Mesodermal cell (in vitro differentiated cells): ENCODE measurements around the gene FECH.
A peak's percentile ranks its signal among the peaks of the same experiment; 100 is the strongest.
"Not testable (repeated sequence)": the region's sequence is repeated elsewhere in the genome, so short reads cannot be mapped to it uniquely, and the experiment has no call there.

ENCODE experiments used
- H3K27ac ChIP-seq: 2 replicates; pipeline ENCODE4 v1.7.0; 2013; ENCODE audit warnings: mild to moderate bottlenecking, low read depth, low read length, moderate library complexity; ENCODE audit not compliant: severe bottlenecking
- H3K36me3 ChIP-seq: 2 replicates; pipeline ENCODE4 v1.7.1; 2013; ENCODE audit warnings: mild to moderate bottlenecking, low read length, moderate library complexity; ENCODE audit not compliant: control insufficient read depth, insufficient read depth
- H3K4me1 ChIP-seq: one replicate; pipeline ENCODE4 v1.7.1; 2013; ENCODE audit warnings: mild to moderate bottlenecking, low read length; ENCODE audit not compliant: insufficient read depth, control insufficient read depth, poor library complexity, severe bottlenecking
- H3K4me3 ChIP-seq: 2 replicates; pipeline ENCODE4 v1.7.0; 2013; ENCODE audit warnings: low read length, control low read depth, mild to moderate bottlenecking; ENCODE audit not compliant: insufficient read depth, poor library complexity, severe bottlenecking; ENCODE audit errors: extremely low read depth
- H3K9me3 ChIP-seq: 2 replicates; pipeline ENCODE4 v1.7.1; 2013; ENCODE audit warnings: mild to moderate bottlenecking, low read length, moderate library complexity; ENCODE audit not compliant: control insufficient read depth
- WGBS, 2 experiments: methylation state at CpG; one replicate each; pipeline ENCODE4 v1.1.5; 2013; ENCODE audit warnings: missing lambda C conversion rate in 2 of 2; ENCODE audit not compliant: insufficient coverage in 2 of 2; 5-methylcytosine and 5-hydroxymethylcytosine counted together

FECH gene

GRCh38 chr18:57533006-57533867, 53.3 kb downstream of the FECH start:
- 44 to 49% methylated on average over 12 to 13 of the region's 16 CpGs for WGBS, 2 experiments

DNA sequence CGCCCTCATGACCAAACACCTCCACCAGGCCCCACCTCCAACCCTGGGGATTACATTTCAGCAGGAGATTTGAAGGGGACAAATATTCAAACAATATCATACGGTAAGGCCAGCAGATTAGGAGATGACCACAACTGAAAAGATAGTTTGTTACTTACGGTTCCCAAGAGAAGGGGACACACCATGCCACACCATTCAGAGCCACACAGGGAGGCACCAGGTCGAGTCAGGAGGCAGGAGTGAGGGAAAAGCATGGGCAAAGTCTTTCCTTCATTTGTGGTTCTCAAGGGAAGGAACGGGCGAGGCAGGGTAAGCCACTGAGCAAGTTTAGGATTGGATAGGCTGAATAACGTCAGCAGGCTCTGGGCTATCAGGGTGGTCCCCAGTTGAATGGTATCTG, 57.4 kb downstream of the FECH start:
- Histone ChIP-seq H3K27ac (no peak overlapping the region), H3K4me1 (peaks cover 15% of the 10 kb centered on the region), H3K36me3 (no peaks in the 10 kb centered on the region), H3K9me3 (no peaks in the 10 kb centered on the region), H3K4me3 (no peak overlapping the region)
- WGBS, 2 experiments, result 87% methylated on average over 5 to 6 of the region's 7 CpGs

More at GRCh38 chr18:57533006-57533867, 53.3 kb downstream of the FECH start:
- no peak overlapping the region for H3K4me3 ChIP-seq
- H3K36me3 ChIP-seq, result no peaks in the 10 kb centered on the region
- no peaks in the 10 kb centered on the region for H3K9me3 ChIP-seq
- peak overlapping the region; percentile 70 for H3K27ac ChIP-seq
- H3K4me1 ChIP-seq, result peaks cover 16% of the 10 kb centered on the region

DNA sequence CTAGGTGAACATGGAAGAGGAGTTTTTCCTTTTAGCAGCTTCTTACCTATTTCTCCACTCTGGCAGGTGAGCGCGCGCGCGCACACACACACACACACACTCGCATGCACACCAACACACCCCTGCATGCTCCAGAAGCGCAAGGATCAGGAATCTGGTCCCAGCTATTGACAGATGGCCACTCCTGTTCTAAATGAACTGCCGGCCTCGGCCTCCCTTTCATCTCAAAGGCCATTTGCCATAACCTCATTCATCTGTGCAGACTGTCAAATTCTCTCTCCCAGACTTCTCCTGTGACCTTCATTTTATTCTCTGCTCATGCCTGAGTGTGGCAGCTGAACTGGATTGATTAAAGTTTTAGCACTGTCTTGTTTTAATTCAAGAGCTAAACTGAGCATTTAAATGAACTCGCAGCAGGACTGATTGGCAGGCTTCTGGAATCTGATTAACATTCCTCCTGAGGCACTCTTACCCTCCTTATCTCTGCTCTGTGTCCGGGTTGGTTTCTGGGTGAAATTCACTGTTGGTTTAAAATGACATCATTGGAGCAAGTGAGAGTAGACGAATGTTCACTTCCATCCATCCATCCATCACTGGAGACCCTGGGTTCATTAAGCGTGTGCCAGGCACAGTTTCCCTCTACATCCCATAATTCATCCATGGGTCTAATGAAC, 58.8 kb downstream of the FECH start:
- H3K9me3 ChIP-seq, result no peaks in the 10 kb centered on the region

DNA sequence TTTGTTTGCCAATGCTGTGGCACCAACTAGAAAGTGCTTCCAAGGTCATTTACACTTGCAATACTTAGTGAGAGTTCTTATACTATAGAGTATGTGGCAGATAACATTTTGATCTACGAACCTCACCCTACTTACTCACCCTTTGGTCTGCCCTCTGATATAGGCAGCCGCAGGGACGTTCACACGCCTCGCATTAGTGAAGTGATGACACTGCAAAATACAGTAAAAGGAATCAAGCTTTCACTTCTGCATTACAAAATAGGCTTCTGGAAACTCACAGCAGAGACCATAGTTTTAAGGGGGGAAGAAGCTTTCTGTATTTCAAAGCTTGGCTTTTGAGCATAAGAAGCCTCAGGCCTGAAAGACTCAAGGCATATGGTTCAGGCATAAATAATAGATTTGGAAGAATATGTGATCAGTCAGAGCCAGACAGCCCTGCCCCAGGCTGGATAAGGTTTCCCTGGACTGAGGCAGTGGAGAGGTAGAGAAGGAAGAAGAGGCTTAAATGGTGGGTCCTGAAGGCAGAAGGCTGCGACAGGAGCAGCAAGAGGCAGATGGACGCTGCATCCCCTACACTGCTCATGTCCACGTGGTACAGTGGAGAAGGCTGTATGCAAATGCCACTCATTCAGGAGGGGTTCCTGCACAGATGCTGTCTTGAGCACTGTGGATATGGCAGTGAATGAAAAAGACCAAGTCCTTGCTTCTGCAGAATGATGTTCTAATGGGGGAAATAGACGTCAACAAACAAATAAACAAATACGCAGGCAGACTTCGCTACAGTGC, 63.1 kb downstream of the FECH start:
- no peaks in the 10 kb centered on the region for H3K9me3 ChIP-seq
- 88 to 95% methylated on average over 7 of the region's 11 CpGs for whole genome bisulfite sequencing, 2 experiments
- no peak overlapping the region for H3K27ac ChIP-seq
- H3K36me3 ChIP-seq, result no peaks in the 10 kb centered on the region
- H3K4me1 ChIP-seq, result no peaks in the 10 kb centered on the region
- no peak overlapping the region for H3K4me3 ChIP-seq

More for the DNA sequence above, 58.8 kb downstream of the FECH start:
- WGBS, 2 experiments, result 70 to 81% methylated on average over 7 to 10 of the region's 13 CpGs
- peaks cover under 1% of the 10 kb centered on the region for H3K4me1 ChIP-seq
- no peak overlapping the region for H3K4me3 ChIP-seq
- H3K36me3 ChIP-seq, result no peaks in the 10 kb centered on the region
- no peak overlapping the region for H3K27ac ChIP-seq

GRCh38 chr18:57522348-57522747, 64.2 kb downstream of the FECH start:
- H3K36me3 ChIP-seq, H3K4me1 ChIP-seq, H3K4me3 ChIP-seq, H3K27ac ChIP-seq, H3K9me3 ChIP-seq: not testable (repeated sequence)

DNA sequence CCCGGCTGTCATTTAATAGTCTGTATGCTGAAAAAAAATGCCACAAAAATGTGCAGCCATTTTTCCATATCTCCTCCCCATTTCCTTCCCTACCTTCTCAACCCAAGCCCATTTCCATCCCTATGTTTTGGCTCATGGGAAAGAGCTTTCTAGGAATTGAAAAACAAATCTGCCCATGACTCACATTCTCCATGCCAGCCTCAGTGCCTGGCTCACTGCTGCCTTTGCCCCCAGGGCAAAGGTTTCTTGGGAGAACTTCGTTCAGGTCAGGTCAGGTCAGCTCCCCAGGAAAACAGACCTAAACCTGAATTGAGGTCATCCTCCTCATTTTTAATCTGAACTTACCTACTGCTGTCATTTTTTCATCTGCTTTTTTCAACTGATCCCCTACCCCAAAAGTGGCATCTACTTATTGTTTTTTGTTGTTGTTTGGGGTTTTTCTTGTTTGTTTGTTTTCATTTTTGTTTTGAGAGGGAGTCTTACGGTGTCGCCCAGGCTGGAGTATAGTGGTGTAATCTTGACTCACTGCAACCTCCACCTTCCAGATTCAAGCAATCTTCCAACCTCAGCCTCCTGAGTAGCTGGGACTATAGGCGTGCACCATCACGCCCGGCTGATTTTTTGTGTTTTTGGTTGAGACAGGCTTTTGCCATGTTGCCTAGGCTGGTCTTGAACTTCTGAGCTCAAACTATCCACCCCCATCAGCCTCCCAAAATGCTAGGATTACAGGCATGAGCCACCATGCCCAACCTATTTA, 66.7 kb downstream of the FECH start:
- Histone ChIP-seq H3K36me3 (no peaks in the 10 kb centered on the region), H3K27ac (no peak overlapping the region), H3K9me3 (no peaks in the 10 kb centered on the region), H3K4me3 (no peak overlapping the region), H3K4me1 (no peaks in the 10 kb centered on the region)
- 75 to 89% methylated on average over 2 to 5 of the region's 7 CpGs for WGBS, 2 experiments

DNA sequence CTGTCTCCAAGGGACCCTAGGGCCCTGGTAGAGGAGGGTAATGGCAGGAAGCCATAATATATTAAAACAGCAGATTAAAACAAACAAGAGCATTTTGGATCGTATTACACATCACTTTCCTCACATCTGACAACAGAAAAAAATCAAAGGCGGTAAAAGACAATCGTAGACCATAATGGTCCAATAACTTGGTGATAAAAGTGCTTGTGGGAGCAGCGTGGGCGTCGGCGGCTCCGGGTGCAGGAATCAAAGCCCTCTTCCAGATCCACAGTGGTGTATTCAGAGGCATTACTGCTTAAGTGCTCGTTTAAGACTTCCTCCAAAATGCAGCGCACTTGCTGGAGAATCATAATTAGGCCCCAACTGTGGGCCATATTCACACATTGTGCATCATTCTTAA, 68.0 kb downstream of the FECH start:
- H3K36me3 ChIP-seq, result no peaks in the 10 kb centered on the region
- H3K9me3 ChIP-seq, result no peaks in the 10 kb centered on the region
- no peak overlapping the region for H3K4me3 ChIP-seq
- no peak overlapping the region for H3K27ac ChIP-seq
- WGBS, 2 experiments, result 98% methylated on average over 9 of the region's 10 CpGs; no CpG with 5 or more reads in 1 of the 2 experiments
- no peaks in the 10 kb centered on the region for H3K4me1 ChIP-seq

GRCh38 chr18:57516056-57516455, 70.4 kb downstream of the FECH start:
- H3K9me3 ChIP-seq, result no peaks in the 10 kb centered on the region
- 79 to 83% methylated on average over 1 to 3 of the region's 6 CpGs for WGBS, 2 experiments
- H3K36me3 ChIP-seq, result no peaks in the 10 kb centered on the region
- H3K4me3 ChIP-seq, result no peak overlapping the region
- no peaks in the 10 kb centered on the region for H3K4me1 ChIP-seq
- no peak overlapping the region for H3K27ac ChIP-seq

- no peak overlapping the region for H3K4me3 ChIP-seq
- H3K9me3 ChIP-seq, result no peaks in the 10 kb centered on the region
- no peak overlapping the region for H3K27ac ChIP-seq
- 89 to 94% methylated on average over 1 of the region's 1 CpG for WGBS, 2 experiments
- H3K36me3 ChIP-seq, result no peaks in the 10 kb centered on the region
- H3K4me1 ChIP-seq, result no peaks in the 10 kb centered on the region
These were observed 81.3 kb downstream of the FECH start for GRCh38 chr18:57505231-57505630.

- no peaks in the 10 kb centered on the region for H3K36me3 ChIP-seq
- H3K4me3 ChIP-seq, result no peak overlapping the region
- no peaks in the 10 kb centered on the region for H3K9me3 ChIP-seq
- 72 to 74% methylated on average over 7 of the region's 9 CpGs for WGBS, 2 experiments
- no peak overlapping the region for H3K27ac ChIP-seq
- H3K4me1 ChIP-seq, result no peaks in the 10 kb centered on the region
These were observed 83.9 kb downstream of the FECH start for GRCh38 chr18:57502624-57503023.
